Progenitor cell of endocrine pancreas (in vitro differentiated cells): ENCODE measurements around the gene GALNT8. TPM values are rescaled to one million over a fixed set of nuclear protein-coding genes. Genes with fewer than 3 reads are reported as not detected.
"Not testable (repeated sequence)": the region's sequence is repeated elsewhere in the genome, so short reads cannot be mapped to it uniquely, and the experiment has no call there.

Source experiments
- DNase-seq: peaks from one replicate; pipeline ENCODE4 v3.0.0; 2021; ENCODE audit warnings: low spot score; ENCODE audit not compliant: unreplicated experiment
- H3K27ac Mint-ChIP-seq: 2 replicates; pipeline ENCODE4 v1.8.0; 2021; ENCODE audit warnings: mild to moderate bottlenecking, moderate library complexity, mixed read lengths
- H3K27me3 Mint-ChIP-seq: 2 replicates; pipeline ENCODE4 v1.8.0; 2021; ENCODE audit warnings: mixed read lengths
- H3K36me3 Mint-ChIP-seq: 2 replicates; pipeline ENCODE4 v1.8.0; 2022; ENCODE audit warnings: mixed read lengths; ENCODE audit not compliant: insufficient read depth
- H3K4me1 Mint-ChIP-seq: 2 replicates; pipeline ENCODE4 v1.8.0; 2021; ENCODE audit warnings: low read depth, mixed read lengths
- H3K4me3 Mint-ChIP-seq: 2 replicates; pipeline ENCODE4 v1.8.0; 2021; ENCODE audit warnings: low read depth, mild to moderate bottlenecking, moderate library complexity, mixed read lengths
- H3K9me3 Mint-ChIP-seq: 2 replicates; pipeline ENCODE4 v1.8.0; 2021; ENCODE audit warnings: low read depth, mixed read lengths
- CTCF ChIP-seq: fragments of 200-600 bp; sonication (generic); IDR thresholded peaks from one replicate; pipeline ENCODE4 v1.5.0; 2021; ENCODE audit warnings: antibody characterized with exemption, mild to moderate bottlenecking; ENCODE audit not compliant: unreplicated experiment
- total RNA-seq: library from RNA; stranded (reverse); gene quantifications from 2 replicates; pipeline ENCODE4 v1.2.1, GENCODE V29; 2021

GALNT8 gene
- total RNA-seq, 1 donor from 2014 or later = 15.6 TPM

GRCh38 chr12:4743046-4743445 lies 22.8 kb downstream of the GALNT8 start:
- Mint-ChIP-seq H3K4me3 (no peak overlapping the region), H3K27me3 (no peaks in the 10 kb centered on the region), H3K36me3 (peaks cover 2% of the 10 kb centered on the region), H3K9me3 (peaks cover 2% of the 10 kb centered on the region), H3K4me1 (no peaks in the 10 kb centered on the region), H3K27ac (no peak overlapping the region)
- no peak for TF ChIP-seq CTCF
- DNase-seq = no peak

- Mint-ChIP-seq H3K4me1 (no peaks in the 10 kb centered on the region), H3K27ac (no peak overlapping the region), H3K36me3 (peaks cover 3% of the 10 kb centered on the region), H3K27me3 (no peaks in the 10 kb centered on the region), H3K9me3 (peaks cover 13% of the 10 kb centered on the region), H3K4me3 (no peak overlapping the region)
- no peak for TF ChIP-seq CTCF
- DNase-seq = no peak
Measured at GRCh38 chr12:4744709-4745108, 24.5 kb downstream of the GALNT8 start.

GRCh38 chr12:4745249-4745648 lies 25.0 kb downstream of the GALNT8 start:
- Mint-ChIP-seq H3K9me3 (peaks cover 13% of the 10 kb centered on the region), H3K4me1 (no peaks in the 10 kb centered on the region), H3K4me3 (no peak overlapping the region), H3K36me3 (peaks cover 3% of the 10 kb centered on the region), H3K27me3 (no peaks in the 10 kb centered on the region), H3K27ac (no peak overlapping the region)
- no peak for TF ChIP-seq CTCF
- DNase-seq = no peak

- H3K9me3 Mint-ChIP-seq = peaks cover 13% of the 10 kb centered on the region
- not testable (repeated sequence) for H3K36me3 Mint-ChIP-seq, H3K4me1 Mint-ChIP-seq, H3K27me3 Mint-ChIP-seq, H3K4me3 Mint-ChIP-seq, H3K27ac Mint-ChIP-seq, DNase-seq
Measured at GRCh38 chr12:4751654-4752053, 31.5 kb downstream of the GALNT8 start.

GRCh38 chr12:4762773-4763172 lies 42.6 kb downstream of the GALNT8 start:
- DNase-seq = no peak
- TF ChIP-seq CTCF = no peak
- no peaks in the 10 kb centered on the region for H3K27me3 Mint-ChIP-seq
- H3K4me1 Mint-ChIP-seq = no peaks in the 10 kb centered on the region
- H3K36me3 Mint-ChIP-seq = no peaks in the 10 kb centered on the region
- no peak overlapping the region for H3K27ac Mint-ChIP-seq
- H3K9me3 Mint-ChIP-seq = no peaks in the 10 kb centered on the region
- H3K4me3 Mint-ChIP-seq = no peak overlapping the region

GRCh38 chr12:4763549-4763948 lies 43.3 kb downstream of the GALNT8 start:
- TF ChIP-seq CTCF = peak; percentile 49
- Mint-ChIP-seq H3K27me3 (no peaks in the 10 kb centered on the region), H3K36me3 (no peaks in the 10 kb centered on the region), H3K27ac (no peak overlapping the region), H3K9me3 (no peaks in the 10 kb centered on the region), H3K4me1 (no peaks in the 10 kb centered on the region), H3K4me3 (no peak overlapping the region)
- no peak for DNase-seq
